Esophagus (tissue), 2 donors: ENCODE measurements around the gene THAP11. TPM values are rescaled to one million over a fixed set of nuclear protein-coding genes. Genes with fewer than 3 reads are reported as not detected.

ENCODE experiments used
- H3K27ac ChIP-seq, 2 donors: one replicate each; pipeline ENCODE4 v1.5.1; 2013; ENCODE audit warnings: low read depth in 2 of 2, mild to moderate bottlenecking in 2 of 2, inconsistent platforms in 1 of 2, low read length in 1 of 2, moderate library complexity in 1 of 2
- H3K27me3 ChIP-seq, 2 donors: one replicate each; pipeline ENCODE4 v1.6.1; 2013; ENCODE audit warnings: low read length in 2 of 2, control low read depth in 1 of 2, mild to moderate bottlenecking in 1 of 2; ENCODE audit not compliant: insufficient read depth in 2 of 2, control insufficient read depth in 1 of 2
- H3K36me3 ChIP-seq, 2 donors: one replicate each; pipeline ENCODE4 v1.6.1; 2013; ENCODE audit warnings: low read length in 1 of 2; ENCODE audit not compliant: control insufficient read depth in 2 of 2, insufficient read depth in 2 of 2
- H3K4me1 ChIP-seq, 2 donors: one replicate each; pipeline ENCODE4 v1.6.1; 2013; ENCODE audit warnings: low read length in 1 of 2; ENCODE audit not compliant: control insufficient read depth in 2 of 2, insufficient read depth in 2 of 2
- H3K4me3 ChIP-seq, 2 donors: one replicate each; pipeline ENCODE4 v1.5.1; 2013; ENCODE audit warnings: low read length in 2 of 2, mild to moderate bottlenecking in 2 of 2, low read depth in 1 of 2, moderate library complexity in 1 of 2
- H3K9me3 ChIP-seq, 2 donors: one replicate each; pipeline ENCODE4 v1.6.1; 2013; ENCODE audit warnings: mild to moderate bottlenecking in 2 of 2, low read depth in 1 of 2, low read length in 1 of 2, moderate library complexity in 1 of 2; ENCODE audit not compliant: control insufficient read depth in 2 of 2, insufficient read depth in 1 of 2
- WGBS, 2 donors: extraction: QIAGEN DNeasy Blood & Tissue Kit; methylation state at CpG; one replicate each; pipeline ENCODE4 v1.1.7; 2013; 5-methylcytosine and 5-hydroxymethylcytosine counted together
- polyA plus RNA-seq, 2 donors: library from polyadenylated mRNA; stranded (reverse); fragments of 200-250 nt; gene quantifications; one replicate each; pipeline ENCODE4 v1.2.3, GENCODE V29; 2013
- donor health status: healthy with polysubstance abuse.
- donor health status: Bipolar disorder and iron deficiency.

The THAP11 gene
- polyA plus RNA-seq, 2 donors = 6.8 to 17.9 TPM

GRCh38 chr16:67885976-67886375, 43.9 kb downstream of the THAP11 start:
- H3K4me1 ChIP-seq = peaks cover 2% of the 10 kb centered on the region in 2 donors
- no peaks in the 10 kb centered on the region for H3K9me3 ChIP-seq
- H3K27ac ChIP-seq = no peak overlapping the region
- H3K36me3 ChIP-seq = peaks cover 18 to 35% of the 10 kb centered on the region in 2 donors
- H3K27me3 ChIP-seq = no peaks in the 10 kb centered on the region
- WGBS, 2 donors = 94% methylated on average over 19 of the region's 19 CpGs
- H3K4me3 ChIP-seq = no peak overlapping the region

- Histone ChIP-seq H3K9me3 (no peaks in the 10 kb centered on the region), H3K4me1 (peaks cover 2% of the 10 kb centered on the region in 2 donors), H3K36me3 (peaks cover 14 to 31% of the 10 kb centered on the region in 2 donors), H3K4me3 (no peak overlapping the region), H3K27me3 (no peaks in the 10 kb centered on the region), H3K27ac (no peak overlapping the region)
- WGBS, 2 donors = 94 to 95% methylated on average over 5 of the region's 5 CpGs
Measured at GRCh38 chr16:67886387-67886786, 44.3 kb downstream of the THAP11 start.

DNA sequence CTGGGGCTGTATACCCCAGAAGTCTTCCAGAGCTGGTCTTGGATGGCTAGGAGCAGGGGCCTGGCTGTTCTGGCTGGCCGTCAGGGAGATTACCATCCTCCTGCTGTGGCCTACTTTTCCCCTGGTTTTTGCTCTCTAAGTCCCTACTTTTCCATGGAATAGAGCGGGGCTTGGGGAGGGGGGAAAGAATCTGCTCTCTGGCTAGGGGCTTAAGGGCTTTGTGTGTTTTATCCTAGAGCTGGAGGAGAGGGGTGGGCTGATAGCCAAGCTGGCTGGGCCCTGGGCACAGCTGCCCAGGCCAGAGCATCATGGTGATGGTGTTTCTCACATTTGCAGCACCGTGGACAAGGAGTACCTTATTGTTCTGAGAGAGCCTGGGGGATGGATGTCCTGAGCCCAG, 46.2 kb downstream of the THAP11 start:
- Histone ChIP-seq H3K4me3 (no peak overlapping the region), H3K27me3 (no peaks in the 10 kb centered on the region), H3K36me3 (peaks cover under 1 to 12% of the 10 kb centered on the region in 2 donors), H3K4me1 (peaks cover 2% of the 10 kb centered on the region in 2 donors), H3K27ac (no peak overlapping the region), H3K9me3 (no peaks in the 10 kb centered on the region)
- WGBS, 2 donors = 74 to 82% methylated on average over 3 of the region's 3 CpGs

DNA sequence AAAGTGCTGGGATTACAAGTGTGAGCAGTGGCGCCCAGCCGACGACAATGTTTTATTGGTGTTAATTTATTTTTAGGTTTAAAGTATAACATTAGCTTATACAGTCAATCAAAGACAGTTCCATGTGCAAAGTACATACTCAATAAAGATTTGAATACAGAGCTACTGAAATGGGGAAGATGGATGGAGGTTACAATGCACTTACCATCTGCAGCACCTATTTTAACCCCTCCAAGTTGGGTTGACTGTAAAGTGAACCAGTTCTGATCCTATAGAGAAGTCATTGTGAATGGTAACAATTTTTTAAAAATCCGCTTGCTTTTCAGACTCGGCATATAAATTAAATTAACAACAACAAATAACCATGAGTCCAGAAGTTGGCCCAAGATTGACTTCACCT, 50.3 kb downstream of the THAP11 start:
- Histone ChIP-seq H3K4me1 (peaks cover under 1 to 2% of the 10 kb centered on the region in 2 donors), H3K9me3 (no peaks in the 10 kb centered on the region), H3K27me3 (no peaks in the 10 kb centered on the region), H3K36me3 (no peaks in the 10 kb centered on the region), H3K27ac (no peak overlapping the region), H3K4me3 (peak overlapping the region in 1 of 2 donors; percentile 44)
- 61 to 65% methylated on average over 5 of the region's 5 CpGs for WGBS, 2 donors

GRCh38 chr16:67892899-67893742, 51.0 kb downstream of the THAP11 start, which contains the start of gene PSKH1:
Gene PSKH1 (plus strand): TSS chr16:67893254. CDS start chr16:67908750, 15,496 bp downstream.
- Histone ChIP-seq H3K27ac (peak within 1 kb of the TSS; percentile 93 to 97), H3K27me3 (no peaks in the 10 kb centered on the region), H3K36me3 (no peaks in the 10 kb centered on the region), H3K4me3 (peak within 1 kb of the TSS; percentile 95 to 99), H3K9me3 (no peaks in the 10 kb centered on the region), H3K4me1 (peaks cover 2 to 3% of the 10 kb centered on the region in 2 donors)
- 0 to 1% methylated on average over 70 to 90 of the region's 90 CpGs for WGBS, 2 donors

Other genes starting within 250 kb of the THAP11 start
- 1 to 10 TPM; 1.2 to 4.3 TPM for gene CARMIL2, start 197.2 kb upstream of the THAP11 start, polyA plus RNA-seq
- 10 to 100 TPM in 1 of 2 donors, 1 to 10 TPM in 1; 6.7 to 10.3 TPM for gene ACD, start 182.1 kb upstream of the THAP11 start, polyA plus RNA-seq
- 1 to 10 TPM; 1.2 to 1.7 TPM for gene PARD6A, start 181.4 kb upstream of the THAP11 start, polyA plus RNA-seq
- 10 to 100 TPM; 10.6 to 16.0 TPM for gene ENKD1, start 175.6 kb upstream of the THAP11 start, polyA plus RNA-seq
- 1 to 10 TPM; 1.8 to 2.0 TPM for gene C16orf86, start 175.5 kb upstream of the THAP11 start, polyA plus RNA-seq
- 10 to 100 TPM; 36.8 to 49.6 TPM for gene GFOD2, start 123.0 kb upstream of the THAP11 start, polyA plus RNA-seq
- 10 to 100 TPM in 1 of 2 donors, 1 to 10 TPM in 1; 8.4 to 10.2 TPM for gene RANBP10, start 35.8 kb upstream of the THAP11 start, polyA plus RNA-seq
- 1 to 10 TPM in 1 of 2 donors, under 1 TPM in 1; 0.72 to 1.8 TPM for gene TSNAXIP1, start 35.4 kb upstream of the THAP11 start, polyA plus RNA-seq
- 100 to 1,000 TPM in 1 of 2 donors, 10 to 100 TPM in 1; 95.4 to 109 TPM for gene NUTF2, start 4.6 kb downstream of the THAP11 start, polyA plus RNA-seq
- gene CENPT, start 5.4 kb downstream of the THAP11 start, polyA plus RNA-seq = 10 to 100 TPM; 35.5 to 65.0 TPM
- 10 to 100 TPM; 26.9 to 27.7 TPM for gene EDC4, start 30.7 kb downstream of the THAP11 start, polyA plus RNA-seq
- 1 to 10 TPM in 1 of 2 donors, under 1 TPM in 1; 0.41 to 1.5 TPM for gene NRN1L, start 42.6 kb downstream of the THAP11 start, polyA plus RNA-seq
- gene PSKH1, start 50.9 kb downstream of the THAP11 start, polyA plus RNA-seq = 10 to 100 TPM; 12.5 to 13.7 TPM
- under 1 TPM; 0.41 to 0.77 TPM for gene CTRL, start 89.5 kb downstream of the THAP11 start, polyA plus RNA-seq
- 10 to 100 TPM; 39.5 to 54.8 TPM for gene PSMB10, start 94.5 kb downstream of the THAP11 start, polyA plus RNA-seq
- 10 to 100 TPM in 1 of 2 donors, 1 to 10 TPM in 1; 6.2 to 22.9 TPM for gene LCAT, start 101.8 kb downstream of the THAP11 start, polyA plus RNA-seq
- 10 to 100 TPM in 1 of 2 donors, 1 to 10 TPM in 1; 9.1 to 17.4 TPM for gene SLC12A4, start 126.3 kb downstream of the THAP11 start, polyA plus RNA-seq
- gene DPEP3, start 138.2 kb downstream of the THAP11 start, polyA plus RNA-seq = under 1 TPM in 1 of 2 donors, not detected in 1; 0.01 TPM
- under 1 TPM; 0.41 to 0.57 TPM for gene DPEP2, start 157.2 kb downstream of the THAP11 start, polyA plus RNA-seq
- under 1 TPM in 1 of 2 donors, not detected in 1; 0.04 TPM for gene DPEP2NB, start 173.6 kb downstream of the THAP11 start, polyA plus RNA-seq
- gene DDX28, start 180.9 kb downstream of the THAP11 start, polyA plus RNA-seq = 10 to 100 TPM in 1 of 2 donors, 1 to 10 TPM in 1; 4.0 to 13.1 TPM
- gene DUS2, start 181.0 kb downstream of the THAP11 start, polyA plus RNA-seq = 10 to 100 TPM in 1 of 2 donors, 1 to 10 TPM in 1; 6.2 to 11.1 TPM
- 1 to 10 TPM; 4.0 to 5.5 TPM for gene NFATC3, start 243.1 kb downstream of the THAP11 start, polyA plus RNA-seq